Right cardiac atrium (tissue), 5 donors: ENCODE data around the gene TCEA2. TPM values are rescaled to one million over a fixed set of nuclear protein-coding genes. Genes with fewer than 3 reads are reported as not detected.

Source experiments
- ATAC-seq, 2 donors: fragments of 200-7000 bp; cut with Tn5 transposase; one replicate each; pipeline versions ENCODE4 v1.8.0 to v1.9.1; 2020; ENCODE audit warnings: moderate library complexity in 2 of 2, mild to moderate bottlenecking in 1 of 2
- DNase-seq, 3 donors: peaks; one replicate each; pipeline ENCODE4 v3.0.0-alpha.2; 2020
- H3K27ac ChIP-seq: one replicate; pipeline ENCODE4 v1.5.1; 2013; ENCODE audit warnings: mild to moderate bottlenecking, low read length, control low read depth, moderate library complexity
- H3K27me3 ChIP-seq: one replicate; pipeline ENCODE4 v1.6.1; 2013; ENCODE audit not compliant: control insufficient read depth, insufficient read depth
- H3K4me1 ChIP-seq: one replicate; pipeline ENCODE4 v1.6.1; 2013; ENCODE audit warnings: low read length; ENCODE audit not compliant: control insufficient read depth, insufficient read depth
- H3K4me3 ChIP-seq: one replicate; pipeline ENCODE4 v1.5.1; 2013; ENCODE audit warnings: low read length, control low read depth
- H3K9me3 ChIP-seq: one replicate; pipeline ENCODE4 v1.6.1; 2013; ENCODE audit warnings: low read length; ENCODE audit not compliant: control insufficient read depth
- WGBS: extraction: QIAGEN DNeasy Blood & Tissue Kit; methylation state at CpG from one replicate; pipeline ENCODE4 v1.1.7; 2013; 5-methylcytosine and 5-hydroxymethylcytosine counted together
- intact Hi-C, 4 donors: fragments of 100-400 bp; cut with DNase I; formaldehyde crosslinking; loops; one replicate each; pipeline versions ENCODE4 v1.11.0 to v1.14.0; 2022 to 2023
- polyA plus RNA-seq: library from polyadenylated mRNA; stranded (reverse); fragments of 200-250 nt; gene quantifications from one replicate; pipeline ENCODE4 v1.2.3, GENCODE V29; 2013
- total RNA-seq, 4 donors: library from RNA; stranded (reverse); fragmentation: NEBNext Ultra II Directional; extraction: Animal tissue kit (Norgen Biotek cat#: 25700); gene quantifications; one replicate each; pipeline ENCODE4 v1.2.1, GENCODE V29; 2021
- donor health status: healthy with polysubstance abuse.
- donor health status: DM: no; HTN: yes; CAD: no.
- donor health status: DM: no; HTN: no; CAD: no.
- donor health status: DM: no; HTN: yes; CAD: no; lungs with severe emphysema.
- donor health status: DM: yes; HTN: yes; CAD: no.

TCEA2 gene
- total and polyA plus RNA-seq, 5 donors, result 38.3 to 52.0 (median 48.0) TPM

DNA sequence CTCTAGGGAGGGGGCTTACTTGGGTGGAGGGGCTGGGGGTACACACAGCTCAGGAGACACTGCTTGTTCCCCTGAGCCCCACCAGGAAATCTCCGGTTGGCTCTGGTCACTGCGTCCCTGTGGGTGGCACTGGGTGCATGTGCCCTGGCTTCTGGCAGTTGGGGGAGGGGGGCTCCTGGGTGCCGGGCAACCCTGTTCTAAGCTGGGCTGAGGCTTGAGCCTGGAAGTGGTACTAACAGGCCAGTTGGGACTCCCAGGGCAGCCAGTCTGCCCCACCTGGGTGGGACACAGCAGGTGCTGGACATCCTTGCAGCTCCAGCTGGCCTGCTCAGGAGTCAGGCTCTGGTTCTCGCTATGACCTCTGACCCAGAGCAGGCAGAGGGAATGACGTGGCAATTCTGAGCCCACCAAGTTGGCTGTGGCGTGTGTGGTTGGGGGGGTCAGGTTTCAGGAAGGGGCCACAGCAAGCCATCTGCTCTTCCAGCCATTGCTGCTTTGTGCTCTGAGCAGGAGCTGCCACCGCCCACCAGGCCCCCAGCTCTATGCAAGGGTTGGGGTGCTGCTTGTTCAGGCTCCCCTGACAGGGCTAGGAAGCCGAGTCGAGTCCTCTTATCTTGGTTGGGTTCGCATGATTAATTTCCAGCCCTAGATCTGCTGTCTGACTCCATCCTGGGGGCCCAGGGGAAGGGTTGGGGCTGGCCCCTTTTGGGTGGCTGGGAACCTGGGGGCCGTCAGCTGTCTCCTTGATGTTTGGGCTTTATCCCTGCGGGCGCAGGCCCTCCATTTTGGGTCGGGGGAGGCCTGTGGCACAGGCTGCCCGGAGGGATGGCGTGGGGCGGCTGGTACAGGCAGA, 26.4 kb upstream of the TCEA2 start:
- no peak overlapping the region for H3K27ac ChIP-seq
- DNase-seq, result no peak

DNA sequence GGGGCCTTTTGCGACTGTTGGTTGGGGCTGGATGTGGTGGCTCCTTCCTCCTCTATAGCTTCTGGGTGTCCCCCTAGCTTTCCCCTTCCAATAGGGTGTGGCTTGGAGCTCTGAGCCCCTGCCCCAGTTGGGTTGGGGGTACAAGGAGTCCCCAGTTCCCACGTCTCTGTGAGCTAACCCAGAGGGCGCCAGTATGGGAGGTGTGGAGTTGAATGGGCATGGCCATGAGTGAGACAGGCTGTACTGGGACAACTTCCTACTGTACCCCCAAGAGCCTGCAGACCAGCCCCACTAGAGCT, 25.9 kb upstream of the TCEA2 start:
- Histone ChIP-seq H3K9me3 (no peaks in the 10 kb centered on the region), H3K4me3 (no peak overlapping the region), H3K27ac (no peak overlapping the region), H3K4me1 (no peaks in the 10 kb centered on the region), H3K27me3 (no peaks in the 10 kb centered on the region)
- WGBS, result 77% methylated on average over 3 of the region's 3 CpGs
- no peak for DNase-seq
- no peak for ATAC-seq
- intact Hi-C loops, result loop anchor here in 1 of 4 donors (5.0 kb wide), 1 partner anchor 85 kb away; no protein-coding TSS in a partner anchor

More for the DNA sequence above, 26.4 kb upstream of the TCEA2 start:
- WGBS, result 64% methylated on average over 17 of the region's 17 CpGs
- Histone ChIP-seq H3K27me3 (no peaks in the 10 kb centered on the region), H3K4me1 (no peaks in the 10 kb centered on the region), H3K9me3 (no peaks in the 10 kb centered on the region), H3K4me3 (no peak overlapping the region)
- intact Hi-C loops, result loop anchor here in 1 of 4 donors (5.0 kb wide), 1 partner anchor 86 kb away; no protein-coding TSS in a partner anchor
- ATAC-seq, result no peak

DNA sequence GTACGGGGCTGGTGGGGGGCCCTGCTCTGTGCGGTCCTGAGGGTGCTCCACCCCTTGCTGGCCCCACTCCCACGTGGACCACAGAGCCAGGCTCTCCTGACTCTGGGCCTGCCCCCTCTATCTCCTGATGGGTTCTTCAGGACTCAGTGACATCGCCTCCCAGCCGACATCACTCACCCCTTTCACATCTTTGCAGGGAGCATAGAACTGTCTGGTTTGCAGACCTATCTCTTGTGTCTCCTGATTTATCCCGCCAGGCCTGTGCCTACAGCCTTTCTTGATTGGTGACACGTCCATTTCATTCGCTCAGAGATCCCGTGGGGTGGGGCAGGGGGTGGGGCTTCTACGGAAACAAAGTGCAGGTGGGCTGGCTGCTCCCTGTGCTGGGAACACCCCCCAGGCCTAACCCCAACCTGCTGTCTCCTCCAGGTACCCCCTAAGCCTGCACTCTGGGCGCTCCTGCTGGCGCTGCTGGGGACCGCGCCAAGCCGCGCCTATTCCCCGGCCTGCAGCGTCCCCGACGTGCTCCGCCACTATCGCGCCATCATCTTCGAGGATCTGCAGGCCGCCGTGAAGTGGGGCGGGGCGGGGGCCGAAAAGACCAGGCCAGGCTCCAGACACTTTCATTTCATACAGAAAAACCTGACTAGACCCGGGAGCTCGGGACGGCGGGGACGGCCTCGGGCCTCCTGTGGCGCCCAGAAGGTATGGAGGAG, 25.3 kb upstream of the TCEA2 start:
- Histone ChIP-seq H3K4me3 (no peak overlapping the region), H3K4me1 (no peaks in the 10 kb centered on the region), H3K27me3 (no peaks in the 10 kb centered on the region), H3K9me3 (no peaks in the 10 kb centered on the region), H3K27ac (no peak overlapping the region)
- 10% methylated on average over 36 of the region's 36 CpGs for WGBS
- intact Hi-C loops, result loop anchor here in 1 of 4 donors (5.0 kb wide), 1 partner anchor 85 kb away; no protein-coding TSS in a partner anchor
- DNase-seq (no peak), ATAC-seq (no peak)

DNA sequence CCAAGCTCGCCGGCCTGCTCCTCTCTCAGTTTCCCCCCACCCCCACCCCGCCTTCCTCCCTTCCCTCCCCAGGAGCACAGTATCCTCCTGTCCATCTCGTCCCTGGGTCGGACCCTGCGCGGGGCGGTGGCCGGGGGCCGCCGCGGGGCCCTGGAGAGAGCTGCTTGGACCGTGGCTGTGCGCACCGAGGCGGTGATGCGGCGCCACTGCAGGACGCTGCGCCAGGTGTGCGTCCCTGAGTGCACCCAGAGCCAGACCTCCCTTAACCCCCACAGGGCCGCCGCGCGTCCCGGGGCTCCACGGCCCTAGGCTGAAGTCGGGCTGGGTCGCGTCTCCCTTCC, 24.8 kb upstream of the TCEA2 start:
- H3K9me3 ChIP-seq, result no peaks in the 10 kb centered on the region
- H3K4me3 ChIP-seq, result peak overlapping the region; percentile 49
- ATAC-seq, result peak in 1 of 2 donors; percentile 2
- H3K27me3 ChIP-seq, result no peaks in the 10 kb centered on the region
- no peak for DNase-seq
- 3% methylated on average over 30 of the region's 30 CpGs for WGBS
- H3K4me1 ChIP-seq, result no peaks in the 10 kb centered on the region
- intact Hi-C loops, result loop anchor here in 1 of 4 donors (5.0 kb wide), 1 partner anchor 84 kb away; no protein-coding TSS in a partner anchor
- H3K27ac ChIP-seq, result peak overlapping the region; percentile 13

DNA sequence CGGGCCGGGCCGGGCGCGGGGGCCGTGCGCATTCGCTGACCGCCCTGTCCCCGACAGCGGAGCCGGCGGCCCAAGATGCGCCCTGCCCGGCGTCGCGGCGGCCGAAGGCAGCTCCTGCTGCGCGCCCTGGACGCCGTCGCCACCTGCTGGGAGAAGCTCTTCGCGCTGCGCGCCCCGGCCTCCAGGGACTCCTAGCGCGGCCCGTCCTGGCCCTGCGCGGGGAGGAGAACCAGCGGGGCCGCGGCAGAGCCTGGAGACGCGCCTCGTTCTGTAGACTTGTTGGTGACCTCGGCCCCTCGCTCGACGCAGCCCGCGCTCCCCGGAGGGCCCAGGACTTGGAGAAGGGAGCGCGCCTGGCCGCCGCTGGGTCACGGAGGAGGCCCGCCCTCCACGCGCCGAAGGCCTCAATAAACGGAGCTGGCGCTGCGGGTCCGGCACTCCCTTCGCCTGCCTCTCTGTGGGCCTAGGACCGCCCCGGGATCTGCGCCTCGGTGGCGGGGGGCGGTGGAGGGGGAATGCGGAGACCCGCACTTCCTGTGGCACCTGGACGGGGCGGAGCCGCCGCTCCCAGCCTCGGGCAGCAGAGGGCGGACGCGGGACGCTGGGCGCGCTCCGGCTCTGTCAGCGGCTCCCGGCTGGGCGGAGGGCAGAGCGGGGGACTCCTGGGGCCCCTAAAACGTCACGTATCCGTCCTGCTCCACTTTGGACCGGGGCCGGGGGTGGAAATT, 24.3 kb upstream of the TCEA2 start:
- Histone ChIP-seq H3K4me1 (no peaks in the 10 kb centered on the region), H3K27ac (peak overlapping the region; percentile 46), H3K4me3 (peak overlapping the region; percentile 49), H3K9me3 (no peaks in the 10 kb centered on the region), H3K27me3 (no peaks in the 10 kb centered on the region)
- peak; percentile 86 for ATAC-seq
- intact Hi-C loops, result loop anchor here in 1 of 4 donors (5.0 kb wide), 1 partner anchor 84 kb away; no protein-coding TSS in a partner anchor
- WGBS, result under 1% methylated on average over 91 of the region's 91 CpGs
- peak; percentile 83 to 92 (median 92) for DNase-seq

DNA sequence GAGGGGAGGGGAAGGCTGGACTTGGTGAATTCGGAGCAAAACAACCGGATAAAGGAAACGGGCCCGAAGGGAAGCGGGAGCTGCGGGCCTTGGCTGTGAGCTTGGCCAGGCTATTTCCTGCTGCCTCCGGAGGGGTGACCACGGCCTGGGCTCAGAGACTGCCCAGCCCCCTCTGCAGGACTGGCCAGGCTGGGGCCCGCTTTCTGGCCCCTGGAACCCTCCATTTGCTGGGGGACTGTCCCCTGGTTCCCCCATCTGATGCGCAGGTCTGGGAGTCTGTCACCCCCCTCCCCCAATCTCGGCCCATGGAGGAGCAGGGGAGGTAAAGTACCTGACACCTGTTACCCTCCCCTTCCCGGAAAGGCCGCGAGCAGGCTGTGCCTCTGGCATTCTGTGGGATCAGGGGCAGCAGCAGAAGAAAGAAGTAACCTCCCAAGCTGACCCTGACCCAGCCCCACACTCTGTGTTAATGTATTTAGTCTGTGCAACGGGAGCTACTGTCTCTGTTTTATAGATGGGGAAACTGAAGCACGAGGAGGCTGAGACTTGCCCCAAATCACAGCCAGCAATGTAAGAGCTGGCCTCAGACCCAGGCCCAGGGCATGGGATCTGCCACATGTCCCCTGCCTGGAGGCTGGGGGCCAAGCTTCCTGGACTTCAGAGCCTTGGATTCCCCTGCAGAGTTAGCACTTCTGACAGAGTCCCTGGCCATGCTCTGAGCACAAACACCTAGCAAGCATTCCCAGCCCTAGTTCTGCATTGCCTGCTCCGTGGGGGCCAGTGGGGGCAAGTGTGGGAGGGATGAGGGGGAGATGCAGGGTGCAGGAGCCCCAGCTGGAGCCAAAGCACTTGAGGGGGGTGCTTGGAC, 23.5 kb upstream of the TCEA2 start:
- intact Hi-C loops, result loop anchor here in 1 of 4 donors (5.0 kb wide), 1 partner anchor 83 kb away; no protein-coding TSS in a partner anchor
- Histone ChIP-seq H3K27me3 (no peaks in the 10 kb centered on the region), H3K9me3 (no peaks in the 10 kb centered on the region), H3K4me3 (peak overlapping the region; percentile 49), H3K4me1 (no peaks in the 10 kb centered on the region), H3K27ac (peak overlapping the region; percentile 15)
- WGBS, result 10% methylated on average over 17 of the region's 17 CpGs
- DNase-seq (no peak), ATAC-seq (peak; percentile 60 to 70)

DNA sequence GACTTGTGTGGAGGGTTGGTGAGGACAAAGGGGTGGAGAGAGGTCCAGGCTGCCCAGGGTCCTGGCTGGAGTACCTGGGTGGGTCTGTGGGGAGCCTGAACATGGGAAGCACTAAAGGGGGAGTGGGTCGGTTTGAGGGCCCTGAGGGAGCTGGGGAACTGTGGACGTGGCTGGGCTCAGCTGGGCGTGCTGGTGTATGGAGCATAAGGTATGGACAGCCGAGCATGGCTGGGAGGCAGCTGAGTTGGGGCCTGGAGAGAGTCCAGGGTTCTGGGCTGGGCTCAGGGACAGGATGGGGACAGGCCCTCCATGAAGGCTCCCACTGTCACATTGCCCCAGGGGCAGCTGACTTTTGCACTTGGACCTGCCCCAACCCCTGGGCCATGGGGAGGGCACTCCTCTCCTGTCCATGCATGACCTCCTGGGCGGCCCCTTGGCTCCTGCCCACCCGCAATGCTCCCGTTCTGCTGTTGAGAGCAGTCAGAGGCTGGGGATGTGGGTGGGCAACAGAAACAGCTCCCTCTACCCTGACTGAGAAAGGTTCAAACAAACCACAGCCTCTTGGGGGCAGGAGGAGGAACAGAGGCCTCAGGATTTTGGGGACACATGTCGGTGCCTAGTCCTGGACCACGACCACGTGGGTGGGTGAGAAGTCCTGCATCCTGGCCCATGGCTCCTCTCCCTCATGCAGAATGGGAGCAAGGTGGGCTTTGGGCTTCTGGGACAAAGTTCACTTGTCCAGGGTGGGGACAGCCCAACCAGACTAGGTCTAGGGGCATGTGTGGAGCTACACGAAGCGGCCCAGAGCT, 22.6 kb upstream of the TCEA2 start:
- WGBS, result 59% methylated on average over 12 of the region's 12 CpGs
- no peaks in the 10 kb centered on the region for H3K9me3 ChIP-seq
- intact Hi-C loops, result no loop called here
- H3K27ac ChIP-seq, result peak overlapping the region; percentile 8
- H3K4me3 ChIP-seq, result no peak overlapping the region
- ATAC-seq, result no peak
- H3K4me1 ChIP-seq, result no peaks in the 10 kb centered on the region
- no peaks in the 10 kb centered on the region for H3K27me3 ChIP-seq
- no peak for DNase-seq

DNA sequence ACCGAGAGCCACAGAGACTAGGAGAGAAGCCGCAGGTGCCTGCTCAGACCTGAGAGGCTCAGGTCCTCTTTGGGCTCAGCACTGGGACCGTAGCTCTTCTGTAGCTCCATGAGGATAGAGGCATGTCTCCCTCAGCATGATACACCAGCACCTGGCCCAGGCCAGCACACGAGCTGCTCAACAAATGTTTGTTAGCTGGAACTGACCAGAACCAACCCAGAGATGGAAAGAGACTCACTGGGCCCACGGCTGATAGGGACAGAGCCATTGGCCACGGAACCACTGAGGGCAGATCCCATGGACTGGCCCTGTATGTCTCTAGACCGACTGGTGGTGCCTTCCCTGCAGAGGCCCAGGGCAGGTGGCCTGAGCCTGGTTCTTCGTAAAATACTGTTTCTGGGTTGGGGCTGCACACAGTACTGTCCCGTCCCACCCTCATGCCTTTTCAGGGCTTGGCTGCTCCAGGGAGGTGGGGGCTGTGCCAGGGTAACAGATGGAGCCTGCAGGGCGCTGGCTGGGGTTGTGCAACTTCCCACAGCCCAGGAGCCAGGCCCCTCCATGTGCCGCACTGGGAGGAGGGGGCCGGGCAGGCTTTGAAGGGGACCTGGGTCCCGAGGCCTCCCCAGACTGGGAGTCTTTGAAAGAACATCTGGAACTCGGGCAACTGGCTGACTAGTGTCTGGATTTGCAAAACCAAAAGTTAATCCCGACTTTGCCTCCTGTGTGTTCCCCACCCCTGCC, 21.8 kb upstream of the TCEA2 start:
- no peak overlapping the region for H3K27ac ChIP-seq
- H3K4me1 ChIP-seq, result no peaks in the 10 kb centered on the region

DNA sequence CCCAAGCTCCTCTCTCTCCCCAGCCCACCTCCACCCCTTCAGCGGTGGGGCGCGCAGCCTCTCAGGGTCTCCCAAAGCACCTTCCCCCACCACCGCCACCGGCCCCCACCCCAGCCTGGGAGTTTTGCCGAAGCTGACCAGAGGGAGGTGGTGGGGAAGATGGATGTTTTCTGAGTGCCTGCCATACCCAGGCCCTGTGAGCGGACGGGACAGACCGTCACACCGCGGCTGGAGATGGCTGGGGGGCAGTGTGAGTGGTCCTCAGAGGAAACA, 21.3 kb upstream of the TCEA2 start:
- peak in 1 of 3 donors; percentile 39 for DNase-seq
- ATAC-seq, result no peak
- H3K9me3 ChIP-seq, result no peaks in the 10 kb centered on the region
- peak overlapping the region; percentile 19 for H3K27ac ChIP-seq
- H3K4me1 ChIP-seq, result no peaks in the 10 kb centered on the region
- intact Hi-C loops, result no loop called here
- no peaks in the 10 kb centered on the region for H3K27me3 ChIP-seq
- H3K4me3 ChIP-seq, result peak overlapping the region; percentile 43
- WGBS, result 9% methylated on average over 11 of the region's 11 CpGs

More for the DNA sequence above, 21.8 kb upstream of the TCEA2 start:
- intact Hi-C loops, result no loop called here
- Histone ChIP-seq H3K27me3 (no peaks in the 10 kb centered on the region), H3K9me3 (no peaks in the 10 kb centered on the region), H3K4me3 (no peak overlapping the region)
- 44% methylated on average over 15 of the region's 15 CpGs for WGBS
- no peak for DNase-seq
- ATAC-seq, result no peak
